ENCODE measurements around the gene EDC3. TPM values are rescaled to one million over a fixed set of nuclear protein-coding genes. Genes with fewer than 3 reads are reported as not detected.

Gene EDC3
- total and polyA plus RNA-seq, 2 of the 4 experiments (the other 2 are of a cell fraction) = 16.8 to 38.0 TPM

GRCh38 chr15:74723187-74723586 is 27.4 kb upstream of the EDC3 start:
- no CpG with 5 or more reads among the region's 1 CpG for WGBS, 2 experiments (ENCODE audit: extremely low coverage in 2 of 2, insufficient read length in 1 of 2)
- H4K91ac ChIP-seq (ENCODE audit: insufficient read depth, low read depth, low read length) = no peak overlapping the region
- no peak overlapping the region for H3K14ac ChIP-seq (replicated peaks; ENCODE audit: low read depth, low read length)
- H4K5ac ChIP-seq (ENCODE audit: low read depth, low read length) = no peak overlapping the region
- no peak overlapping the region for H3K4ac ChIP-seq (ENCODE audit: low read depth, low read length)
- dilution Hi-C loops (cut with HindIII; ENCODE audit: low sequenced_read_pairs, unreplicated experiment) = no loop called here
- no peak overlapping the region for H2BK120ac ChIP-seq (ENCODE audit: low read depth, low read length)
- peaks cover 5% of the 10 kb centered on the region for H3K9me1 ChIP-seq (ENCODE audit: insufficient read depth, low read length)
- ChIA-PET CTCF (interaction anchor here (0.6 kb wide), 1 partner anchor 166 kb away, joined by 3 read pairs; no protein-coding TSS in a partner anchor), POLR2A (ENCODE audit: unreplicated experiment) (no interaction called here)
- H2AFZ ChIP-seq (replicated peaks; ENCODE audit: low read length, poor library complexity) = no peak overlapping the region
- H3K4me2 ChIP-seq (ENCODE audit: low read depth, low read length) = no peak overlapping the region
- in situ Hi-C loops (cut with MboI; ENCODE audit: low sequenced_read_pairs) = no loop called here
- H4K20me1 ChIP-seq (ENCODE audit: insufficient read depth, low read length) = no peaks in the 10 kb centered on the region; the same call in 1 of the 2 replicates
- H2BK5ac ChIP-seq (ENCODE audit: low read depth, low read length, poor library complexity, severe bottlenecking) = no peak overlapping the region
- H3K79me1 ChIP-seq (ENCODE audit: low read depth in 1 of 2, low read length in 2 of 2) = no peaks in the 10 kb centered on the region
- H3K4me3 ChIP-seq (ENCODE audit: insufficient read depth, low read depth, low read length) = no peak overlapping the region
- no peak overlapping the region for H2BK15ac ChIP-seq (ENCODE audit: low read depth, low read length)
- no peak for ATAC-seq (ENCODE audit: low read depth)
- H3K56ac ChIP-seq (ENCODE audit: extremely low read depth, insufficient read depth, low read length) = no peak overlapping the region
- DNase-seq = no peak
- no peak overlapping the region for H3K18ac ChIP-seq (ENCODE audit: low read depth, low read length)
- H3K9ac ChIP-seq (ENCODE audit: low read depth, low read length) = no peak overlapping the region
- no peak overlapping the region for H3K23ac ChIP-seq (ENCODE audit: low read depth, low read length)
- BruUV-seq (replicated peaks) = no TSS peak
- no peaks in the 10 kb centered on the region for H3K4me1 ChIP-seq (ENCODE audit: control insufficient read depth, insufficient read depth, low read length)
- H2BK20ac ChIP-seq (ENCODE audit: low read depth, low read length) = no peak overlapping the region
- H3K36me3 ChIP-seq (ENCODE audit: control insufficient read depth, insufficient read depth, low read length) = no peaks in the 10 kb centered on the region
- no peak for TF ChIP-seq CEBPB (IDR thresholded peaks at IDR 0.05; ENCODE audit: low read depth, low read length)
- TF ChIP-seq CHD1 (IDR thresholded peaks at IDR 0.05; ENCODE audit: low read depth, low read length) = no peak
- TF ChIP-seq, protein P1, sequence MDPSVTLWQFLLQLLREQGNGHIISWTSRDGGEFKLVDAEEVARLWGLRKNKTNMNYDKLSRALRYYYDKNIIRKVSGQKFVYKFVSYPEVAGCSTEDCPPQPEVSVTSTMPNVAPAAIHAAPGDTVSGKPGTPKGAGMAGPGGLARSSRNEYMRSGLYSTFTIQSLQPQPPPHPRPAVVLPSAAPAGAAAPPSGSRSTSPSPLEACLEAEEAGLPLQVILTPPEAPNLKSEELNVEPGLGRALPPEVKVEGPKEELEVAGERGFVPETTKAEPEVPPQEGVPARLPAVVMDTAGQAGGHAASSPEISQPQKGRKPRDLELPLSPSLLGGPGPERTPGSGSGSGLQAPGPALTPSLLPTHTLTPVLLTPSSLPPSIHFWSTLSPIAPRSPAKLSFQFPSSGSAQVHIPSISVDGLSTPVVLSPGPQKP (IDR thresholded peaks at IDR 0.05; ENCODE audit: borderline replicate concordance, low read depth, low read length) = no peak
- TF ChIP-seq MXI1 (IDR thresholded peaks at IDR 0.05; ENCODE audit: borderline replicate concordance, low read depth, low read length) = no peak
- TF ChIP-seq RCOR1 (IDR thresholded peaks at IDR 0.05; ENCODE audit: insufficient replicate concordance, low read length) = no peak
- TF ChIP-seq USF2 (IDR thresholded peaks at IDR 0.05; ENCODE audit: low read depth, low read length) = no peak
- TF ChIP-seq, protein P2, sequence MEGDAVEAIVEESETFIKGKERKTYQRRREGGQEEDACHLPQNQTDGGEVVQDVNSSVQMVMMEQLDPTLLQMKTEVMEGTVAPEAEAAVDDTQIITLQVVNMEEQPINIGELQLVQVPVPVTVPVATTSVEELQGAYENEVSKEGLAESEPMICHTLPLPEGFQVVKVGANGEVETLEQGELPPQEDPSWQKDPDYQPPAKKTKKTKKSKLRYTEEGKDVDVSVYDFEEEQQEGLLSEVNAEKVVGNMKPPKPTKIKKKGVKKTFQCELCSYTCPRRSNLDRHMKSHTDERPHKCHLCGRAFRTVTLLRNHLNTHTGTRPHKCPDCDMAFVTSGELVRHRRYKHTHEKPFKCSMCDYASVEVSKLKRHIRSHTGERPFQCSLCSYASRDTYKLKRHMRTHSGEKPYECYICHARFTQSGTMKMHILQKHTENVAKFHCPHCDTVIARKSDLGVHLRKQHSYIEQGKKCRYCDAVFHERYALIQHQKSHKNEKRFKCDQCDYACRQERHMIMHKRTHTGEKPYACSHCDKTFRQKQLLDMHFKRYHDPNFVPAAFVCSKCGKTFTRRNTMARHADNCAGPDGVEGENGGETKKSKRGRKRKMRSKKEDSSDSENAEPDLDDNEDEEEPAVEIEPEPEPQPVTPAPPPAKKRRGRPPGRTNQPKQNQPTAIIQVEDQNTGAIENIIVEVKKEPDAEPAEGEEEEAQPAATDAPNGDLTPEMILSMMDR (conservative IDR thresholded peaks at IDR 0.05; ENCODE audit: low read depth, low read length) = no peak
- no peak for TF ChIP-seq FOS (IDR thresholded peaks at IDR 0.05; ENCODE audit: low read depth, low read length)
- TF ChIP-seq NFE2L2 (IDR thresholded peaks at IDR 0.05; ENCODE audit: low read depth, low read length) = no peak
- TF ChIP-seq SMC3 (IDR thresholded peaks at IDR 0.05; ENCODE audit: low read depth, low read length) = no peak
- TF ChIP-seq RAD21 (IDR thresholded peaks at IDR 0.05; ENCODE audit: low read length) = no peak
- no peak for TF ChIP-seq MAFK (IDR thresholded peaks at IDR 0.05; ENCODE audit: low read depth, low read length)
- peaks cover 77% of the 10 kb centered on the region for H3K27me3 ChIP-seq (ENCODE audit: control insufficient read depth, insufficient read depth, low read length)
- H3K9me3 ChIP-seq (ENCODE audit: control insufficient read depth, insufficient read depth, low read length) = no peaks in the 10 kb centered on the region
- no peak overlapping the region for H2AK9ac ChIP-seq (replicated peaks; ENCODE audit: low read depth, low read length, poor library complexity)
- H2AK5ac ChIP-seq (ENCODE audit: low read depth, low read length) = no peak overlapping the region
- H3K27ac ChIP-seq (ENCODE audit: insufficient read depth, low read length) = no peak overlapping the region
- intact Hi-C loops (cut with micrococcal nuclease) = no loop called here
- no peak overlapping the region for H4K8ac ChIP-seq (ENCODE audit: low read depth in 2 of 2, low read length in 2 of 2)

Data from IMR-90 (cell line).